HEK293T (cell line): ENCODE results near the gene PHF20.

Experiments
- LEF1 ChIP-seq: fragments of 450-650 bp; IDR thresholded peaks from 2 replicates; pipeline ENCODE4 v1.6.1; 2017; ENCODE audit warnings: mild to moderate bottlenecking, borderline replicate concordance
- SP1 ChIP-seq: fragments of 450-650 bp; IDR thresholded peaks from 2 replicates; pipeline ENCODE4 v1.6.1; 2017

DNA sequence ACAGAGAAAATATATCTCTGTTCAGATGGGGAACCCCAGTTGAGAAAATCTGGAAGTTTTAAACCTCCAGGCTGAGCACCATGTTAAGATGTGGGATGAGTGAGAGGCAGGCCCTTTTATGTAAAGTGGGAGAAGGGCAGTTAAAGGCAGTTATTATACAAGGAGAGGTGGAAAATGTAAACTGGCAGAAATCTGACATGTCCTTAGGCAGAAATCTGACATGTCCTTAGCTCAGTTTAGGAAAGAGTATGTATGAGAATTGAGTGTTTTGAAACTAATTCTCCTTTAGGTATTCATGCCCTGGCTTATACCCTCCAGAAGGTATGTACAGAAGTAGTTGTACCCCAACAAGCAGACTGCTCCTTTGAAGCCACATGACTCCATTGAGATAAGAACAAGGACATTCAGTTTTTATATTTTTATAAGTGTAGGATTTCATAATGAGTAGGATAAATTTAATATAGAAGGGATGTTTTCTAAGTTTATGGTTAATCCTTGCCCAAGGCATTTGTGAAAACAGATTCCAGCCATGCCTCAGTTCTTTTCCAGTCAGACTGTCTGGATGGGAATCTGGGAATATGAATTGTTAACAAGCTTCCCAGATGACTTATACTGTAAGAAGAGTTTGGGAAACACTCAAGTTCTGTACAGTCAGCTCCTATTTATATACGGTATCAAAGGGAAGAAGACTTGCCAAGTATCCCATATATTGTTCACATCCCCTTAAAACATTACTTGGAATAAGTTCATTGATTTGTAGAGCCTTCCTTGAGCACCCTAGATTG lies 94.8 kb downstream of the PHF20 start:
- TF ChIP-seq LEF1 (no peak), SP1 (no peak)
